Mesendoderm (in vitro differentiated cells): Measurements from ENCODE around the gene PARVB.

Experiments
- DNase-seq: peaks from one replicate; pipeline ENCODE4 v3.0.0; 2013
- H2AK5ac ChIP-seq: 2 replicates; pipeline ENCODE4 v1.6.1; 2013; ENCODE audit warnings: low read length, inconsistent platforms
- H2BK120ac ChIP-seq: 2 replicates; pipeline ENCODE4 v1.6.1; 2013; ENCODE audit warnings: low read depth, mild to moderate bottlenecking, low read length, moderate library complexity, mixed read lengths
- H2BK15ac ChIP-seq: replicated peaks from 2 replicates; pipeline ENCODE4 v1.6.1; 2013; ENCODE audit warnings: low read depth, mild to moderate bottlenecking, moderate library complexity
- H2BK5ac ChIP-seq: 2 replicates; pipeline ENCODE4 v1.6.1; 2013; ENCODE audit warnings: low read length, inconsistent platforms
- H3K18ac ChIP-seq: 2 replicates; pipeline ENCODE4 v1.6.1; 2013; ENCODE audit warnings: mild to moderate bottlenecking, low read length, mixed read lengths
- H3K23ac ChIP-seq: one replicate; pipeline ENCODE4 v1.6.1; 2013; ENCODE audit warnings: low read length
- H3K27ac ChIP-seq: 2 replicates; pipeline ENCODE4 v1.5.1; 2013; ENCODE audit warnings: low read depth, mild to moderate bottlenecking, inconsistent platforms, low read length, moderate library complexity
- H3K27me3 ChIP-seq: 2 replicates; pipeline ENCODE4 v1.6.1; 2013; ENCODE audit warnings: low read length, control low read depth, mild to moderate bottlenecking, inconsistent platforms; ENCODE audit not compliant: insufficient read depth, poor library complexity
- H3K36me3 ChIP-seq: 2 replicates; pipeline ENCODE4 v1.6.1; 2013; ENCODE audit warnings: low read length, inconsistent platforms; ENCODE audit not compliant: control insufficient read depth, insufficient read depth
- H3K4ac ChIP-seq: one replicate; pipeline ENCODE4 v1.6.1; 2013; ENCODE audit warnings: low read depth, mild to moderate bottlenecking, low read length, moderate library complexity
- H3K4me1 ChIP-seq: 2 replicates; pipeline ENCODE4 v1.6.1; 2013; ENCODE audit warnings: low read depth, low read length, inconsistent platforms; ENCODE audit not compliant: control insufficient read depth
- H3K4me2 ChIP-seq: 2 replicates; pipeline ENCODE4 v1.6.1; 2013; ENCODE audit warnings: low read length
- H3K4me3 ChIP-seq: 2 replicates; pipeline ENCODE4 v1.5.1; 2013; ENCODE audit warnings: mild to moderate bottlenecking, low read length
- H3K56ac ChIP-seq: one replicate; pipeline ENCODE4 v1.6.1; 2013; ENCODE audit warnings: low read length
- H3K79me1 ChIP-seq: 2 replicates; pipeline ENCODE4 v1.6.1; 2013; ENCODE audit warnings: low read length, inconsistent platforms
- H3K79me2 ChIP-seq: 2 replicates; pipeline ENCODE4 v1.6.1; 2013; ENCODE audit warnings: mild to moderate bottlenecking, low read length; ENCODE audit not compliant: control insufficient read depth, insufficient read depth
- H3K9ac ChIP-seq: 2 replicates; pipeline ENCODE4 v1.6.1; 2013; ENCODE audit warnings: low read length, inconsistent platforms
- H4K5ac ChIP-seq: one replicate; pipeline ENCODE4 v1.6.1; 2013; ENCODE audit warnings: low read length
- H4K8ac ChIP-seq: one replicate; pipeline ENCODE4 v1.6.1; 2013; ENCODE audit warnings: low read depth, mild to moderate bottlenecking, control low read depth, low read length, moderate library complexity
- WGBS: extraction: QIAGEN DNeasy Blood & Tissue Kit; methylation state at CpG from one replicate; pipeline ENCODE4 v1.1.7; 2013; ENCODE audit warnings: low lambda C conversion rate, missing lambda C conversion rate; ENCODE audit not compliant: insufficient coverage; ENCODE audit errors: extremely low coverage; 5-methylcytosine and 5-hydroxymethylcytosine counted together

Gene PARVB

GRCh38 chr22:43980996-43981395 is 43.1 kb upstream of the PARVB start:
- H3K4me2 ChIP-seq: no peak overlapping the region
- no peak overlapping the region for H4K8ac ChIP-seq
- no peak overlapping the region for H3K23ac ChIP-seq
- H3K79me2 ChIP-seq: no peaks in the 10 kb centered on the region
- H3K27me3 ChIP-seq: no peaks in the 10 kb centered on the region
- H3K36me3 ChIP-seq: peaks cover 11% of the 10 kb centered on the region
- no peak overlapping the region for H3K18ac ChIP-seq
- no CpG with 5 or more reads among the region's 17 CpGs for WGBS
- H3K4ac ChIP-seq: no peak overlapping the region
- H3K4me1 ChIP-seq: no peaks in the 10 kb centered on the region
- H2BK120ac ChIP-seq: no peak overlapping the region
- H3K79me1 ChIP-seq: no peaks in the 10 kb centered on the region
- H3K27ac ChIP-seq: no peak overlapping the region
- no peak for DNase-seq
- H3K9ac ChIP-seq: no peak overlapping the region
- no peak overlapping the region for H2AK5ac ChIP-seq
- no peak overlapping the region for H2BK15ac ChIP-seq
- H3K4me3 ChIP-seq: no peak overlapping the region
- no peak overlapping the region for H3K56ac ChIP-seq
- no peak overlapping the region for H4K5ac ChIP-seq
- H2BK5ac ChIP-seq: no peak overlapping the region

- H3K27me3 ChIP-seq: no peaks in the 10 kb centered on the region
- H4K8ac ChIP-seq: no peak overlapping the region
- no peak overlapping the region for H4K5ac ChIP-seq
- no peak overlapping the region for H2BK120ac ChIP-seq
- H3K23ac ChIP-seq: no peak overlapping the region
- H2AK5ac ChIP-seq: no peak overlapping the region
- no CpG with 5 or more reads among the region's 16 CpGs for WGBS
- no peak overlapping the region for H3K56ac ChIP-seq
- no peak overlapping the region for H3K9ac ChIP-seq
- no peak for DNase-seq
- no peak overlapping the region for H3K4me2 ChIP-seq
- H2BK5ac ChIP-seq: no peak overlapping the region
- H3K4me1 ChIP-seq: no peaks in the 10 kb centered on the region
- no peaks in the 10 kb centered on the region for H3K79me2 ChIP-seq
- no peak overlapping the region for H3K4ac ChIP-seq
- no peaks in the 10 kb centered on the region for H3K79me1 ChIP-seq
- H3K4me3 ChIP-seq: no peak overlapping the region
- H3K36me3 ChIP-seq: peaks cover 8% of the 10 kb centered on the region
- H2BK15ac ChIP-seq: no peak overlapping the region
- H3K18ac ChIP-seq: no peak overlapping the region
- no peak overlapping the region for H3K27ac ChIP-seq
Observed at GRCh38 chr22:43983808-43984207, 40.3 kb upstream of the PARVB start.

GRCh38 chr22:43985532-43985931 is 38.6 kb upstream of the PARVB start:
- Histone ChIP-seq H2BK120ac (no peak overlapping the region), H2BK15ac (no peak overlapping the region), H3K27ac (no peak overlapping the region), H4K5ac (no peak overlapping the region), H3K4ac (no peak overlapping the region), H3K23ac (no peak overlapping the region), H3K18ac (no peak overlapping the region), H3K4me1 (no peaks in the 10 kb centered on the region), H3K79me2 (no peaks in the 10 kb centered on the region), H2BK5ac (no peak overlapping the region), H4K8ac (no peak overlapping the region), H3K4me2 (no peak overlapping the region), H2AK5ac (no peak overlapping the region), H3K79me1 (no peaks in the 10 kb centered on the region), H3K36me3 (peaks cover 8% of the 10 kb centered on the region), H3K9ac (no peak overlapping the region), H3K27me3 (no peaks in the 10 kb centered on the region), H3K4me3 (no peak overlapping the region), H3K56ac (no peak overlapping the region)
- no peak for DNase-seq
- no CpG with 5 or more reads among the region's 12 CpGs for WGBS

GRCh38 chr22:43988116-43988820 is 35.8 kb upstream of the PARVB start:
- Histone ChIP-seq H2BK5ac (no peak overlapping the region), H3K79me2 (no peaks in the 10 kb centered on the region), H3K27me3 (no peaks in the 10 kb centered on the region), H2BK120ac (no peak overlapping the region), H3K23ac (no peak overlapping the region), H4K5ac (no peak overlapping the region), H2AK5ac (no peak overlapping the region), H3K4me1 (no peaks in the 10 kb centered on the region), H3K4me3 (no peak overlapping the region), H3K56ac (no peak overlapping the region), H3K18ac (no peak overlapping the region), H2BK15ac (no peak overlapping the region), H3K4ac (no peak overlapping the region), H4K8ac (no peak overlapping the region), H3K36me3 (peaks cover 7% of the 10 kb centered on the region), H3K79me1 (no peaks in the 10 kb centered on the region), H3K4me2 (no peak overlapping the region), H3K27ac (no peak overlapping the region), H3K9ac (no peak overlapping the region)
- no peak for DNase-seq
- WGBS: no CpG with 5 or more reads among the region's 8 CpGs

GRCh38 chr22:43988960-43989359 is 35.1 kb upstream of the PARVB start:
- no peak overlapping the region for H3K4me3 ChIP-seq
- no peak overlapping the region for H3K4me2 ChIP-seq
- H3K56ac ChIP-seq: no peak overlapping the region
- no peak overlapping the region for H3K4ac ChIP-seq
- peaks cover 6% of the 10 kb centered on the region for H3K36me3 ChIP-seq
- no peaks in the 10 kb centered on the region for H3K4me1 ChIP-seq
- no peak overlapping the region for H2BK15ac ChIP-seq
- no peak overlapping the region for H2BK120ac ChIP-seq
- no peak overlapping the region for H3K27ac ChIP-seq
- H3K79me1 ChIP-seq: no peaks in the 10 kb centered on the region
- no peak overlapping the region for H4K8ac ChIP-seq
- DNase-seq: no peak
- no peaks in the 10 kb centered on the region for H3K27me3 ChIP-seq
- H3K9ac ChIP-seq: no peak overlapping the region
- no peak overlapping the region for H3K23ac ChIP-seq
- WGBS: no CpG with 5 or more reads among the region's 10 CpGs
- no peak overlapping the region for H3K18ac ChIP-seq
- no peaks in the 10 kb centered on the region for H3K79me2 ChIP-seq
- H4K5ac ChIP-seq: no peak overlapping the region
- H2BK5ac ChIP-seq: no peak overlapping the region
- H2AK5ac ChIP-seq: no peak overlapping the region

GRCh38 chr22:43990044-43990443 is 34.1 kb upstream of the PARVB start:
- Histone ChIP-seq H2BK120ac (no peak overlapping the region), H3K4me2 (no peak overlapping the region), H2BK15ac (no peak overlapping the region), H3K4ac (no peak overlapping the region), H2AK5ac (no peak overlapping the region), H3K56ac (no peak overlapping the region), H2BK5ac (no peak overlapping the region), H3K9ac (no peak overlapping the region), H3K23ac (no peak overlapping the region), H4K8ac (no peak overlapping the region), H3K4me1 (no peaks in the 10 kb centered on the region), H3K79me1 (no peaks in the 10 kb centered on the region), H3K27me3 (no peaks in the 10 kb centered on the region), H3K36me3 (peaks cover 5% of the 10 kb centered on the region), H3K4me3 (no peak overlapping the region), H3K79me2 (no peaks in the 10 kb centered on the region), H4K5ac (no peak overlapping the region), H3K18ac (no peak overlapping the region), H3K27ac (no peak overlapping the region)
- WGBS: no CpG with 5 or more reads among the region's 13 CpGs
- no peak for DNase-seq
